SU-DHL-6 (cell line): ENCODE results near the gene FBXO8.

Source experiments
- CTCF ChIP-seq: fragments of 200-600 bp; sonication (generic); IDR thresholded peaks from one replicate; pipeline ENCODE4 v1.5.1; 2017; ENCODE audit warnings: antibody characterized with exemption, mild to moderate bottlenecking, low read length, moderate library complexity; ENCODE audit not compliant: insufficient read depth, poor library complexity, severe bottlenecking
- EZH2phosphoT487 ChIP-seq: fragments of 200-600 bp; sonication (generic), shearing (Covaris generic); conservative IDR thresholded peaks from 2 replicates; pipeline ENCODE4 v1.6.1; 2018; ENCODE audit warnings: mild to moderate bottlenecking, antibody characterized with exemption, low read length, moderate library complexity, mixed read lengths

DNA sequence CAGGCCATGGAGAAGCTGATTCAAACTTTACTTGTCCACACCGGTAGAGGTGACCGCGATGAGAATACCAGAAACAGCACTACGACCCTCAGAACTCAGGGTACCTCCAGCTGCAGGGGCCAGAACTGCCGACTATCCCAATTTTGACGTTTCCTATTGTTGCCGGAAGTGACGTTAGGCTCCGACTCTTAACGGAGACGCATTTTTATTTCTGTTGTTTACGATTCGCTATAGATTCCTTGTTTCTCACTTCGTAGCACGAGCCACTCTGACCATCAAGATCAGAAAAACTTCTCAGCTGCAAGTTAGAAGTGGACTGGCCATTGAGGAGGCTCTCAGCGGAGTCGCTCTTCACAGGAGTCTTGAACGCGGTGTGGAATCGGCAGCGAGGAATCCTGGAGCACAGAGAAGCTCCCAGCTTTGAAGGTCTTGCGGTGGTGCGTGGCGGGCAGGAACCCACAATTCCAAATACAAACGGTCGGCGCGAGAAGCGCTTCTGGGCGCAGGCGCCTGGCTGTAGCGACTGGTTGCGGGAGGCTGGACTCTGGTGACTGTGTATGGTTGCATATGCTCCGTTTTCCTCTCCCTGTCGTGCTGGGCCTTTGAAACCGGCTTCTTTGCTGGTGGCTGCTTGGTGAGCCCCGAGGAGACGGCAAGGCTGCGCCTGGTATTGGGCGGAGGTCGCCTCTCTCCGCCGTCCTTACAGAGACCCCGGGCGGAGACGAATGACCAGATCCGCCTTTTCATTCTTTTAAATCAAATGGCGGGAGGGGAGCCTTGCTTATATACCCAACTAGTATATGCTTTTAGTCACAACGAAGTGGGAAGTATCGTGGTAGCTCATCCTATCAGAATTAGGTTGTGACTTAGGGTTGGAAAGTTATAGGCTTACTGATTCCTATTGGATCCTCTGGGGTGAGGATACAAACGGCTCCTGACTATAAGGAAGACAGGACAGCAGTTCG is at the start of gene FBXO8, which contains the start of gene CEP44:
- TF ChIP-seq CTCF, result no peak
- TF ChIP-seq EZH2phosphoT487, result no peak
